Fibroblast of upper back skin (primary cell): Measurements from ENCODE around the gene NUP42.
"Not testable (repeated sequence)": the region's sequence is repeated elsewhere in the genome, so short reads cannot be mapped to it uniquely, and the experiment has no call there.

ENCODE experiments used
- DNase-seq: peaks from one replicate; pipeline ENCODE4 v3.0.0-alpha.2; 2013

NUP42 gene, protein sequence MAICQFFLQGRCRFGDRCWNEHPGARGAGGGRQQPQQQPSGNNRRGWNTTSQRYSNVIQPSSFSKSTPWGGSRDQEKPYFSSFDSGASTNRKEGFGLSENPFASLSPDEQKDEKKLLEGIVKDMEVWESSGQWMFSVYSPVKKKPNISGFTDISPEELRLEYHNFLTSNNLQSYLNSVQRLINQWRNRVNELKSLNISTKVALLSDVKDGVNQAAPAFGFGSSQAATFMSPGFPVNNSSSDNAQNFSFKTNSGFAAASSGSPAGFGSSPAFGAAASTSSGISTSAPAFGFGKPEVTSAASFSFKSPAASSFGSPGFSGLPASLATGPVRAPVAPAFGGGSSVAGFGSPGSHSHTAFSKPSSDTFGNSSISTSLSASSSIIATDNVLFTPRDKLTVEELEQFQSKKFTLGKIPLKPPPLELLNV

DNA sequence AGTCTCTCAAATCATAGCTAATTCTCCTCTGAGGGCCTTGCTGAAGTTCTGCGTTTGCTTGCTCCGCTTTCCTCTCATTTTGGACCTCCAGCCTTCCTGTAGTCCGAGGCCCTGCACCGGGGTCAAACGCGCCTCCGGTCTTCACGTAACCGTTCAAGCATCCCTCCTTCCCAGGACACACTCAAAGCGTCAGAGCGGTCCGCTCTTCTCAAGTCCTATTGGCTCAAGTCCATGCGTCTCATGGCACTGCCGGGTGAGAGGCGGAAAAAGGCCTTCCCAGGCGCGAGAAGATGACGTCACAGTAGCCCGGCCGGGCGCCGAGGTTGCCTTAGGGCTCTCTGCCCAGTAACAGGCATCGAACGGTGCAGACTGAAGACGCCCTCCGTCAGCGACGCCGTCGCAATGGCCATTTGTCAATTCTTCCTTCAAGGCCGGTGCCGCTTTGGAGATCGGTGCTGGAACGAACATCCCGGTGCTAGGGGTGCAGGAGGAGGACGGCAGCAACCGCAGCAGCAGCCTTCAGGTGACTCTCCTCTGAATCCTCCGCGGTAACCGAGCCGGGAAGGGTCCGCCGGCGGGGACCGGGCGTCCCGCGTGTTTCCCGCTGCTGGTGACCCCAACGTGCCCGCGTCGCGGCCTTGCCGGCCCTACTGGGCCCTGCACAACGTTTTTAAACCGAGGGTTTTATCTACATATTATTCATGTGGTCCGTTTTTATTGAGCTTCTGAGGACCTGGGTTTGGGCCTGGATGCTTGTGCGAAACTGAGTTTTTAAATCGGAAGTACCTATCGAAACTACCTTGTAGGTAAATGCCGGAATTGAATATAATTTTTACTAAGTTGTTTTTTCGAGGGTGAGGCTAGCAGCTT lies at the start of gene NUP42:
Gene NUP42, plus strand, starts transcription at position 365 of the 870 bp plus-strand sequence. Its CDS starts 38 bp downstream, at position 403.
- peak; percentile 99 for DNase-seq

DNA sequence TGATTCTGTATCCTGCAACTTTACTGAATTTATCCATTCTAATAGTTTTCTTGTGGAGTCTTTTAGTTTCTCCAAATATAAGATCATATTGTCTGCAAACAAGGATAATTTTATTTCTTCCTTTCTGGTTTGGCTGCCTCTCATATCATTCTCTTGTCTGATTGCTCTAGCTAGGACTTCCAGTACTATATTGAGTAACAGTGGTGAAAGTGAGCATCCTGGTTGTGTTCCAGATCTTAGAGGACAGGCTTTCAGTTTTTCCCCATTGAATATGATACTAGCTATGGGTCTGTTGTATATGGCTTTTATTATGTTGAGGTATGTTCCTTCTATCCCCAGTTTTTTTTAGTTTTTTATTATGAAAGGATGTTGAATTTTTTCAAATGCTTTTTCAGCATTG lies 48.1 kb upstream of the NUP42 start:
- no peak for DNase-seq

DNA sequence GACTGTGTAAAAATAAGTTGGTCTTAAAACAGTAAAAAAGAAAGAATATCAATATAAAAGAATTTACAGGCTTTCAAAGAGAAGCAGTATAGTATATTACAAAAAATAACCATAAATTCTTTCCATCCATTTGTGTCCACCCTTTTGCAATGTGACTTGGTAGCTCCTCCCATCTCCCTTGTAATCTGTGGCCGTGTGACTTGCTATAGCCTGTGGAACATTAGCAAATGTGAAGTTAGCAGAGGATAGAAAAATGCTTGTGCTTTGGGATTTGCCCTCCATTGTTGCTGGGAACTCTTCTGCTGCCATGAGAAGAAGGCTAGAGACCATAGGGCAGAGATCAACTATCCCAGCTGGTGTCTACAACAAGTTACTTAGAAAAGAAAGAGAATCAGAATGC lies 46.1 kb upstream of the NUP42 start:
- no peak for DNase-seq

DNA sequence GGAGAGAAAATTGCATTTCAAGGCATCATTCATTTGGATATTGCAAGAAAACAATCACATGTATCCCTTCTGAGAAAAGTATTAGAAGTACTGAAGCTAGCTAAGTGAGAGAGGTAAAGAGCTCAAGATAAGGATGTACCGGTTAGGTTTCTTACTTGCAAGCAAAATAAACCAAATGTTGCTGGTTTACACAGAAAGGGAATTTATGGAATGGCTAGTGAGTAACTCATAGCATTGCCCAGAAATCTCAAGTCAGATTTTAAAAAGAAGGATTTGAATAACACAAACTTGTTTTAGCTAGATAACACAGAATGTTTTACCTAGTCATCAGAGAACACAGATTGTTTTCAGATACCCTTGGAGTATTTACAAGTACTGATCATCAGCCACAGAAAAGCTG lies 45.6 kb upstream of the NUP42 start:
- no peak for DNase-seq

DNA sequence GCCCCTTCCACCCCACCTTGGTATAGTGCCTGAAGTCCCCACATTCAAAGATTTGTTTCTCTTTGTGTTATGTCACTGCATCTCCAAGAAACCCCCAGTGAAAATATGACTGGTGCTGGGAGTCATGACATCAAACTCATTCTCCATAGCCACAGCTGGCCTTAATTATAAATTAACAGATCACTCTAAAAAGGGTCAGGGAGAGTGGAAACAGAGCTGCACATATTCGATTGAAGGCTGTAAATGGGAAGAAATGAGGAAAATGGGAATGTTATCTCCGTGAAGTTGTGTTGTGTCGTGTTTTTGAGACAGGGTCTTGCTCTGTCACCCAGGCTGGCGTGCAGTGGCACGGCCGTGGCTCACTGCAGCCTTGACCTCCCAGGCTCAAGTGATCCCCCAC lies 24.2 kb upstream of the NUP42 start:
- DNase-seq, result no peak

DNA sequence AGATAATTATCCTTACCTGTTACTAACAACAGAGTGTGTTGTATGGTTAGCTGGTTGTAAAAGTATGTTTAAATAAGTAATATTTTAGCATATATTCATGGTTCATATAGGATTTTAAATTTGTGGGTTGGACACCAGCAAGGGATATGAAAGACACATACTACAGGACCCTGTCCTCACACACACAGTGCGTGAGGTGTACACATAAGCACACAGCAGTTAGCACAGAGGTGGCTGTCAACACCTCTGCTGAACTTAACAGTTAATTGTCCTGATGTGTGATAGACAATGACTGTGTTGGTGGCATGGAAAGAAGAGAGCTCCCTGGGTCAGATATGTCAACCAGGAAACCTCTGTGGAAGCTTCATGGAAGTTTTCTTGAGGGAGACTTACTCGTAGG lies 23.3 kb upstream of the NUP42 start:
- DNase-seq, result no peak

DNA sequence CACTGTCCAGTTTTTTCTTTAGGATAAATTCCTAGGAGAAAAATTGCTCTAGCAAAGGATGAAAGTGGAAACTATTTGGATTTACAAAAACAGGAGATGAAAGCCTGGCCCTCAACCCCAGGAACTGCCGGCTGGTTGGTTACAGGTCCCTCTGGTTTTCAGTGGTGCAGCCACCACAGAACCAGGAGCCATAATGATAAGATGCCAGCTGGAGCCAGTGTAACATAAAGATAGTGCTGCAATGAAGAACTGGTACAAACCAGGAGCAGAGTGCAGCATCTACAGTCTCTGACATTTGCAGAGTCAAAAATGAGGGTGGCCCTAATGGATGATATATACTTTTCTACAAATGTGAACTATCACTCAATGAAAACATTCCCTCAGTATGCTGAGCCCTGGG lies 20.4 kb upstream of the NUP42 start:
- DNase-seq, result no peak

DNA sequence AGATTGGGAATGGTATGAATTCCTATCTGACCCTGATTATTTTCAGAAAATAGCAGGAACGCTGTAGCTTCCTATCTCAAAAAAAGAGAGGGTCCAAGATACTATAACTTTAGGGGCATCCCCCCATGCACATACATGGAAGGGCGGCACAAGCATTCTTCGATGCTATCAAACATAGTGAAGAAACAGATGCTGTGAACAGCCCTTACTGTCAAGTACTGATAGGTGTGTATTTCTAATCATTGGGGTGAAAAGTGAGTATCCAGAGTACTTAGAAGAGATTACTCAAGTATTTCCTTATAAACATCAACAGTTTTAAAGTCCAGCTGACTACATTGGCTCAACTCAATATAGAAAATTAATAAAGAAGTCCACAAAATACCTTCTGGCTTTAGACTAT lies 17.0 kb upstream of the NUP42 start:
- DNase-seq, result no peak

DNA sequence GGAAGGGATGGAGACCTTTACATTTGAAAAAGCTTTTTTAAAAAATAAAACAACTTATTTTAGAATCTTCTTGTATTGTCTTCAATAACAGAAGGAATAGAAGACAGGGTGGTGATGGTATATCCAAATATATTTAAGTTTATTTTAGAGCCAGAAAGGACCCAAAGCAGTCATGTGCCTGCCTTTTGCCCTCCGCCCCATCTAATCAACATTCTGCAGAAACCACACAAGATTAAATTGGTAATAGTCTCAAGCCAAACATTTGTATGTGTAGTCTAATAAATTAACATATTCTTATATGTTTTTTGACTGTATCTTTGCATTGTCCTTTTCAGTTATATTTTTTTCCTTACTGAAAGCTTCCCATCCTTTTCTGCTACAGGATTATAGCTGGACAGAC lies 16.5 kb upstream of the NUP42 start:
- DNase-seq, result no peak

DNA sequence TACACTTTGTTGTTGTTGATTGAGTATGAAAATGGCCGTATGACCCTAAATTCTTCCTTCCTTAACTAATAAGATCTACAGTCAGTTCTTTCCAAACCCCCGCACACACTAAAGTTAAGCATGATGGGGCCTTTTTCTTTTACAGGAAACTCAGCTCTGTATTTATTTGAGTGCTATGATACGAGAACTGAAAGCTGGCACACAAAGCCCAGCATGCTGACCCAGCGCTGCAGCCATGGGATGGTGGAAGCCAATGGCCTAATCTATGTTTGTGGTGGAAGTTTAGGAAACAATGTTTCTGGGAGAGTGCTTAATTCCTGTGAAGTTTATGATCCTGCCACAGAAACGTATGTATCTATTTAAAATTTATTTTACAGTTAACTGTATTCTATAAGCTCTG lies 14.2 kb upstream of the NUP42 start:
- DNase-seq, result no peak

DNA sequence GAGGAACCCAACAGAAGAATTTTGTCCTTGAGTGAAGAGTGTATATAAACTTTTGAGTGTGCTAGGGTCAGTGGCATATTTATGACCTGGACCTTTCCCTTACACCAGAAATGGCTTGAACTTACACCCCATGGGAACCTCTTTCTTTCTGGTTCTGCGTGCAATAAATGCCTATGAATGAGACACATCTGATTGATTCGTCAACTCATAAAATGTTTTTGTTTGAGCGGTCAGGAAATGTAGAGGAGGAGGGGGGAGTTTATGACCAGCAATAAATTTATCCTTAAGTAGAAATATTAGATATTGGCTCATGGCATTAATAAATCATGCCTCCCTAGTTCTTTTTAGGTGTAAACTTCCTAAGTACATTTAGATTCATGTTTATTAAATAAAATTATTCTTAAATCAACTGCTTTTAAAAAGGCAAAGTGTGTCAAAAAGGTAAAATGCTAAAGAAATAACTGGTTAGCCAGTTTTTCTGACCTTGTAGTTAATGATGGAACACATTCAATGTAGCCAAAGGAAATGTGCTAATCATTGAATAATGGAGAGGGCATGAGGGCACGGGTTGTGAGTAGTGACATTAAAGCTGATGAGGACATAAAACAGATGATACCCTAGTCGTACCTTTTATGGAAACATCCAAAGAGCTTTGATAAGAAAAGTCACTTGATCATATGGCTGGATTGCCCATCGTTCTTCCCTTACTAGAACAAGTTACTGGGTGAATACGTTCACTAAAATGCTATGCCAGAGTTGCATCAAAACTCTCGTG lies 13.6 kb upstream of the NUP42 start:
- no peak for DNase-seq

DNA sequence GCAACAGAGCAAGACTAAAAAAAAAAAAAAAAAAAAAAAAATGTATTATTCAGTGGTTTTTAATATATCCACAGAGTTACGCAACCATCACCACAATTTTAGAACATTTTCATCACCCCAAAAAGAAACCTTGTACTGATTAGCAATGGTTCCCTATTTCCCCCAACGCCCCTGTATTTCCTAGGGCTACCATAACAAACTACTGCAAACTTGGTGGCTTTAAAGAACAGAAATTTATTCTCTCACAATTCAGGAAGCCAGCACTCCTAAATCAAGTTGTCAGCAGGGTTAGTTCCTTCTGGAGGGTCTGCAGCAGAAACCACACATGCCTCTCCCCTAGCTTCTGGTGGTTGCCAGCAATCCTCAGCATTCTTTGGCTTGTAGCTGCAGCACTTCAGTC lies 5.9 kb upstream of the NUP42 start:
- peak; percentile 6 for DNase-seq

DNA sequence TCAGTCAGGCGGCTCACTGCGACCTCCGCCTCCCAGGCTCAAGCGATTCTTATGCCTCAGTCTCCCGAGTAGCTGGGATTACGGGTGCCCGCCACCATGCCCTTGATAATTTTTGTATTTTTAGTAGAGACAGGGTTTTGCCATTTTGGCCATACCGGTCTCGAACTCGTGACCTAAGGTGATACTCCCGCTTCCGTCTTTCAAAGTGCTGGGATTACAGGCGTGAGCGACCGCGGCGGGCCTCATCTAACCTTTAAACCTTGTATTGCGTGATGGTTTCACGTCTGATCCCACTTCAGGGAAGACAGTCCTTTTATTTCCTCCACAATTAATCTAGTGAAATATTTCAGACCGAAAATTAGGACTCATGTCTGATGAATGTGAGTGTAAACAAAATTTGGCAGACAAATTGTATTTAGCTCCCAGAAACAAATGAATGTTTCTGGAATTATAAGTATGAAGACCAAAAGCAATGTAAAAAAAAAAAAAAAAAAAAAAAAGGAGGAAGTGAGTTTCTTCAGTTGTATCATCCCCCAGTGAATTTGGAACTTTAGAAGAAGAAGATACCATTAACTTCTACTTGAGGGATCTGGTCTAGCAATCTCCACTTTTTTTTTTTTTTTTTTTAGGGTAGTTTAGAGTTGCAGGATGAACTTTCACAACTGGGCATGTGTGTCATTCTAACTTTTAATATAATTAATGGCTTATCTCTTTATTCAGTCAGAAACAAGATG lies 1.6 kb downstream of the NUP42 start:
- DNase-seq, result no peak

DNA sequence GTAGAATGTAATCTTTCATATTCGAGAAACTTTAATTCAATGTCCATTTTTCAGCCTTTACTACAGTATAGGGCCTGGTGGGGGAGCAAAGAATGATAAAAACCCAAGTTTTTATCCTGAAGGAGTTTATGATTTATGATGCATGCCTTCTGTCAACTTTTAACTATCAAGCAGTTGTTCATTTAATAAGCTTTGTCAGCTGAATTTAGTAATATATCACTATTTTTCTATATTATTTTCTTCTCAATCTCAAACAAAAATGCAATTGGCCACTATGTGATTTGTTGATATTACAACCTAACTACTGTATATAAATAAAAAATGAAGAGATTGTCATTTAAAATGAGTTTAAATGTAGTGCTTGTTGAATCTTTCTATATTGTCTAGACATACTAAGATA lies 2.4 kb downstream of the NUP42 start:
- DNase-seq, result no peak

DNA sequence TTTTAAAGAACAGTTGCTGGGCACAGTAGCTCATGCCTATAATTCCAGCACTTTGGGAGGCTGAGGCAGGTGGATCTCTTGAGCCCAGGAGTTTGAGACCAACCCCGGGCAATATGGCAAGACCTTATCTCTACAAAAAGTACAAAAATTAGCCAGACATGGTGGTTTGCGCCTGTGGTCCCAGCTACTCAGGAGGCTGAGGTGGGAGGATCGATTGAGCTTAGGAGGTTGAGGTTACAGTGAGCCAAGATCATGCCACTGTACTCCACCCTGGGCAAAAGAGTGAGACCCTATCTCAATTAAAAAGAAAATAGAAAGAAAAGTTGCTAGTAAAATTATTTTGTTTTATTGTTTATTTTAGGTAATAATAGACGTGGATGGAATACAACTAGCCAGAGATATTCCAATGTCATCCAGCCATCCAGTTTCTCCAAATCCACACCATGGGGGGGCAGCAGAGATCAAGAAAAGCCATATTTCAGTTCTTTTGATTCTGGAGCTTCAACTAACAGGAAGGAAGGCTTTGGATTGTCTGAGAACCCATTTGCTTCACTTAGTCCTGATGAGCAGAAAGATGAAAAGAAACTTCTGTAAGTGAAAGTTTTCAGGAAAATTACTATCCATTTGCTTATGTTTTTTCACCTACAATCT lies 3.0 kb downstream of the NUP42 start:
- peak; percentile 50 for DNase-seq

DNA sequence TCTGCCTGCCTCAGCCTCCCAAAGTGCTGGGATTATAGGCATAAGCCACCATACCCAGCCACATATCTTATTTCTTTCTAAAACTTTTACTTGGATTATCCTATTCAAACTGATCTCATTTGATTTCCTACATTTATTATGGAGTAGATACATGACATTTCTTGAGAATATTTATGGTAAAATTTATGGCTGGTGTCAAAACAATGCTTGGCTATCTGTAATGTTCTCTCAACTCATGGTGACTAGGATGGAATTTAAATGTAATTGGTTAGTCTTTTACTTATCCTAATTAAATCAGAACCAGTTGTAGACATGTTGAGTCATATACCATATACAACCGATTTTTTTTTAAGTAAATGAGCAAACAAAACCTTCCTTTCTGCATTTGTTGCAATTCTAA lies 4.1 kb downstream of the NUP42 start:
- DNase-seq, result no peak

DNA sequence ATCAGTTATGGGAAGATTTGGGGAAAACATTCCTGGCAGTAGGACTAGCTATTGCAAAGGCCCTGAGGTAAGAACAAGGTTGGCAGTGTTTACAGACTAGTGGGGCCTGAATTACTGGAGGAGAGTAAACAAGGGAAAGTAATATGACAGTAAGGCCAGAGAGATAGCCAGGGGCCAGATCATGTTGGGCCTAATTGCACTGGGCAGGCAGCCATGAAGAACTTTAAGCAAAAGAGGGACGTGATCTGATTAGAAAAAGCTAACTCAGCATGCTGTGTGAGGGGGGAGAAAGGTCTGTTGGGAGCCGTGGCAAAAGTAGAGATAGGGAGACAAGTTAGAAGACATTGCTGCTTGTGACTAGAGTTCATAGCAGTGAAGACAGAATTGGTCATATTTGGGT lies 9.2 kb downstream of the NUP42 start:
- DNase-seq, result no peak

DNA sequence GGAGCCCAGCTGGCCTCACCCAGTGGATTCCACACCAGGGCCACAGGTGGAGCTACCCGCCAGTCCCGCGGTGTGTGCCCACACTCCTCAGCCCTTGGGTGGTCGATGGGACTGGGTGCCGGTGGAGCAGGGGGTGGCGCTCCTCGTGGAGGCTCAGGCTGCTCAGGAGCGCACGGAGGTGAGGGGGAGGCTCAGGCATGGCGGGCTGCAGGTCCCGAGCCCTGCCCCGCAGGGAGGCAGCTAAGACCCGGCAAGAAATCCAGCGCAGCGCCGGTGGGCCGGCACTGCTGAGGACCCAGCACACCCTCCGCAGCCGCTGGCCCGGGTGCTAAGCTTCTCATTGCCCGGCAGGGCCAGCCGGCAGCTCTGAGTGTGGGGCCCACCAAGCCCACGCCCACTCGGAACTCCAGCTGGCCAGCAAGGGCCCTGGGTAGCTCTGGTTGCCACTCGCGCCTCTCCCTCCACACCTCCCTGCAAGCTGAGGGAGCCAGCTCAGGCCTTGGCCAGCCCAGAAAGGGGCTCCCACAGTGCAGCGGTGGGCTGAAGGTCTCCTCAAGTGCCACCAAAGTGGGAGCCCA lies 11.9 kb downstream of the NUP42 start:
- not testable (repeated sequence) for DNase-seq

DNA sequence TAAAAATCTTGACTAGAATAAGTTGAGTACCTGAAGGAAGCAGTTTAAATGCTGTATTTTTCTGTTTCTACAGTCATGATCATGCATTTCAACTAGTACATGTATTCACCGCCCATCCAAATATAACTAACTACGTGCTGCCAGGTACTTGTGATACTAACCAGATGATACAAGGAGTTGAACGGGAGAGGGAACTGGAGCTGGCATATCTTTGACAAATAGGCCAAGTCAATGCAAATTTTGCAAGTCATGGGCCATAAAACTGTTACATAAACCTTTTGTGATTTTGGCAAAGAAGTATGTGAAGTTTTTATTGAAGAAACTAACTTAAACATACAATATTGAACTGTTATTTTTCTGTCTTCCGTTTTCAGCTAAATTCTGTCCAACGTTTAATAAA lies 14.5 kb downstream of the NUP42 start:
- DNase-seq, result no peak

DNA sequence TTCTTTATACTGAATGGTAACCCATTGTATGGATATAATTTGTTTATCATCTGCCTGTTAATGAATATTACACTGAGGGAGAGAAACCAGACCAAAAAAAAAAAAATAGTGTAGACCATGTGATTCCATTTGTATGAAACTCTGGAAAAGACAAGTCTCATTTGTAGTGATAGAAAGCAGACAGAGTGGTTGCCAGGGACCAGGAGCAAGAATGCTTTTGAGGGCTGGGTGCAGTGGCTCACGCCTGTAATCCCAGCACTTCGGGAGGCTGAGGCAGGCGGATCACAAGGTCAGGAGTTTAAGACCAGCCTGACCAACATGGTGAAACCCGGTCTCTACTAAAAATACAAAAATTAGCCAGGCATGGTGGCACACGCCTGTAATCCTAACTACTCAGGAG lies 15.9 kb downstream of the NUP42 start:
- not testable (repeated sequence) for DNase-seq

DNA sequence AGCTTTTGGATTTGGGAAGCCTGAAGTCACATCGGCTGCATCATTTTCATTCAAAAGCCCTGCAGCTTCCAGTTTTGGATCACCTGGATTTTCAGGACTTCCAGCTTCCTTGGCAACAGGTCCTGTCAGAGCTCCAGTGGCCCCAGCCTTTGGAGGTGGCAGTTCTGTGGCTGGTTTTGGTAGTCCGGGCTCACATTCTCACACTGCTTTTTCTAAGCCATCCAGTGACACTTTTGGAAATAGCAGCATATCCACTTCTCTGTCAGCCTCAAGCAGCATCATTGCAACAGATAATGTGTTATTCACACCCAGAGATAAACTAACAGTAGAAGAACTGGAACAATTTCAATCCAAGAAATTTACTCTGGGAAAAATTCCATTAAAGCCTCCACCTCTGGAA lies 18.5 kb downstream of the NUP42 start:
- DNase-seq, result no peak

DNA sequence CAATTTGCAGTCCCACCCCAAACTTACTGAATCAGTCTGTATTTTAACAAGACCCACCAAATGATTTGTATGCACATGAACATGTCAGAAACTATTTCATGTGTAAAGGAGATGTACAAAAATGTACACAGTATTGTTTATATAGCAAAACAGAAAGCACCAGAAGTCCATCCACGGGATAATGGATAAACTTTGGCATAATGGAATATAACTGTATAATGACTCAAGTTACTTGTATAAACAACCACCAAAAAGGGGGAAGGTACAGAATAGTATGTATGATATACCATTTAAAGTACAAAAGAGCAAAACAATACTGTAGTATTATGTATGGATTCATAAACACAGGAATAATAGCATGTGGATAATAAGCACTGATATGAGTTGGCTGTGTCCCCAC lies 22.4 kb downstream of the NUP42 start:
- no peak for DNase-seq
